B cell (primary cell): ENCODE results near the gene PLA2G4E. TPM values are rescaled to one million over a fixed set of nuclear protein-coding genes. Genes with fewer than 3 reads are reported as not detected.

Experiments
- ATAC-seq: fragments of 200-7000 bp; cut with Tn5 transposase; one replicate; pipeline ENCODE4 v1.10.0; 2021; ENCODE audit warnings: low read depth, mild to moderate bottlenecking, moderate number of reproducible peaks, moderate library complexity
- CTCF ChIA-PET: fragments of 350-600 bp; sonication (Branson Sonifier 250); formaldehyde crosslinking; loops from one replicate; lab custom pipeline; 2021; ENCODE audit warnings: antibody characterized with exemption, inconsistent platforms; lab: Charles Lee
- POLR2A ChIA-PET: fragments of 350-600 bp; sonication (Branson Sonifier 250); formaldehyde crosslinking; loops from one replicate; lab custom pipeline; 2021; ENCODE audit warnings: antibody characterized with exemption; lab: Charles Lee
- DNase-seq: peaks from one replicate; pipeline ENCODE4 v3.0.0; 2013
- H2AFZ ChIP-seq: 2 replicates; pipeline ENCODE4 v1.6.1; 2012; ENCODE audit warnings: mild to moderate bottlenecking, low read depth, low read length; ENCODE audit not compliant: insufficient read depth, poor library complexity, severe bottlenecking
- H3K27ac ChIP-seq, 2 donors: 1 replicate in 1 of 2; 2 replicates in 1 of 2; pipeline ENCODE4 v1.5.1; 2012 to 2013; ENCODE audit warnings: low read length in 2 of 2, mild to moderate bottlenecking in 2 of 2, moderate library complexity in 1 of 2
- H3K27me3 ChIP-seq, 4 experiments: fragments of 200-600 bp in 1 of 4; sonication (generic) in 1 of 4; replicated peaks in 1 of 4; 1 replicate in 2 of 4; 2 replicates in 2 of 4; pipeline versions ENCODE4 v1.6.1 to v1.7.0; 2013 to 2016; ENCODE audit warnings: low read length in 3 of 4, mild to moderate bottlenecking in 2 of 4, mixed read lengths in 1 of 4, moderate library complexity in 1 of 4; ENCODE audit not compliant: insufficient read depth in 4 of 4, control insufficient read depth in 3 of 4; ENCODE audit errors: control extremely low read depth in 1 of 4
- H3K36me3 ChIP-seq, 2 experiments: replicated peaks in 1 of 2; 1 replicate in 1 of 2; 2 replicates in 1 of 2; pipeline versions ENCODE4 v1.6.1 to v1.7.1; 2013; ENCODE audit warnings: low read length in 1 of 2; ENCODE audit not compliant: insufficient read depth in 2 of 2, control insufficient read depth in 1 of 2; ENCODE audit errors: control extremely low read depth in 1 of 2, extremely low read depth in 1 of 2
- H3K4me1 ChIP-seq, 2 donors: fragments of 200-600 bp in 1 of 2; sonication (generic) in 1 of 2; 1 replicate in 1 of 2; 2 replicates in 1 of 2; pipeline versions ENCODE4 v1.5.1 to v1.6.1; 2013 to 2017; ENCODE audit warnings: low read length in 2 of 2; ENCODE audit not compliant: control insufficient read depth in 2 of 2, insufficient read depth in 2 of 2
- H3K4me2 ChIP-seq: replicated peaks from 2 replicates; pipeline ENCODE3; 2012; ENCODE audit warnings: mild to moderate bottlenecking, low read depth, low read length; ENCODE audit not compliant: poor library complexity, severe bottlenecking
- H3K4me3 ChIP-seq, 5 experiments: fragments of 200-600 bp in 1 of 5; sonication (generic) in 1 of 5; 1 replicate in 3 of 5; 2 replicates in 2 of 5; pipeline versions ENCODE4 v1.5.1 to v1.7.0; 2011 to 2016; ENCODE audit warnings: low read length in 4 of 5, mild to moderate bottlenecking in 4 of 5, low read depth in 2 of 5, control low read depth in 1 of 5, moderate library complexity in 1 of 5; ENCODE audit not compliant: insufficient read depth in 1 of 5; ENCODE audit errors: control extremely low read depth in 1 of 5, extremely low read depth in 1 of 5
- H3K79me2 ChIP-seq: fragments of 200-600 bp; sonication (generic); one replicate; pipeline ENCODE4 v1.6.0; 2016; ENCODE audit warnings: low read length; ENCODE audit not compliant: control insufficient read depth, insufficient read depth
- H3K9ac ChIP-seq: fragments of 200-600 bp; sonication (generic); 2 replicates; pipeline ENCODE4 v1.6.1; 2017; ENCODE audit warnings: mild to moderate bottlenecking, low read length, moderate library complexity
- H3K9me3 ChIP-seq, 3 donors: one replicate each; pipeline versions ENCODE4 v1.6.1 to v1.7.1; 2013; ENCODE audit warnings: low read length in 2 of 3; ENCODE audit not compliant: control insufficient read depth in 2 of 3, insufficient read depth in 1 of 3; ENCODE audit errors: control extremely low read depth in 1 of 3
- H4K20me1 ChIP-seq: 2 replicates; pipeline ENCODE4 v1.6.0; 2012; ENCODE audit warnings: mild to moderate bottlenecking, low read length; ENCODE audit not compliant: insufficient read depth, control insufficient read depth, poor library complexity, severe bottlenecking
- H3K27ac Mint-ChIP-seq: one replicate; pipeline ENCODE4 v1.8.0; 2021; ENCODE audit warnings: mixed read lengths
- H3K27me3 Mint-ChIP-seq: one replicate; pipeline ENCODE4 v1.8.0; 2021; ENCODE audit warnings: mixed read lengths
- H3K4me1 Mint-ChIP-seq: one replicate; pipeline ENCODE4 v1.8.0; 2021; ENCODE audit warnings: mixed read lengths
- H3K4me3 Mint-ChIP-seq: one replicate; pipeline ENCODE4 v1.8.0; 2021; ENCODE audit warnings: mixed read lengths
- H3K9me3 Mint-ChIP-seq: one replicate; pipeline ENCODE4 v1.8.0; 2022; ENCODE audit warnings: mixed read lengths; ENCODE audit not compliant: insufficient read depth
- EZH2 ChIP-seq: IDR thresholded peaks from 2 replicates; pipeline ENCODE4 v1.6.1; 2012; ENCODE audit warnings: borderline replicate concordance, low read depth, mild to moderate bottlenecking, moderate library complexity, low read length; ENCODE audit not compliant: insufficient read depth, poor library complexity, severe bottlenecking
- WGBS: methylation state at CpG from one replicate; pipeline ENCODE4 v1.1.5; 2013; ENCODE audit warnings: missing lambda C conversion rate; ENCODE audit not compliant: insufficient coverage; 5-methylcytosine and 5-hydroxymethylcytosine counted together
- intact Hi-C: fragments of 100-400 bp; cut with micrococcal nuclease; formaldehyde crosslinking; loops from one replicate; pipeline ENCODE4 v1.10.0; 2022
- polyA plus RNA-seq: library from polyadenylated mRNA; depleted of rRNA; stranded (reverse); fragments of >200 nt; gene quantifications from 2 replicates; pipeline ENCODE4 v1.2.3, GENCODE V29; 2012
- total RNA-seq, 2 donors: library from RNA; stranded (reverse); fragments of 120-200 nt in 1 of 2; gene quantifications; 1 replicate in 1 of 2; 2 replicates in 1 of 2; pipeline versions ENCODE4 v1.2.3 to v1.2.4, GENCODE V29; 2013 to 2022
- TF ChIP-seq, protein P1 (sequence below): fragments of 200-600 bp; IDR thresholded peaks from one replicate; pipeline ENCODE4 v1.8.0; 2022; ENCODE audit warnings: antibody characterized with exemption, mild to moderate bottlenecking

PLA2G4E gene
- total and polyA plus RNA-seq, 2 donors (not counting 1 experiment from before 2014, with no cell fraction given), result not detected

- CTCF ChIA-PET, result interaction anchor here (1.0 to 4.2 kb wide), 3 partner anchors 12 to 161 kb away, joined by 3 to 19 read pairs (median 7); partner anchors contain the start of gene MAPKBP1
- H3K9ac ChIP-seq, result no peak overlapping the region
- H3K27ac ChIP-seq, result no peak overlapping the region
- no peaks in the 10 kb centered on the region for H3K27me3 Mint-ChIP-seq
- H3K79me2 ChIP-seq, result peaks cover 24% of the 10 kb centered on the region
- no peak overlapping the region for H3K4me3 Mint-ChIP-seq
- no peak for DNase-seq
- ATAC-seq, result no peak
- POLR2A ChIA-PET, result no interaction called here
- no peak overlapping the region for H3K4me3 ChIP-seq
- TF ChIP-seq, protein P1, sequence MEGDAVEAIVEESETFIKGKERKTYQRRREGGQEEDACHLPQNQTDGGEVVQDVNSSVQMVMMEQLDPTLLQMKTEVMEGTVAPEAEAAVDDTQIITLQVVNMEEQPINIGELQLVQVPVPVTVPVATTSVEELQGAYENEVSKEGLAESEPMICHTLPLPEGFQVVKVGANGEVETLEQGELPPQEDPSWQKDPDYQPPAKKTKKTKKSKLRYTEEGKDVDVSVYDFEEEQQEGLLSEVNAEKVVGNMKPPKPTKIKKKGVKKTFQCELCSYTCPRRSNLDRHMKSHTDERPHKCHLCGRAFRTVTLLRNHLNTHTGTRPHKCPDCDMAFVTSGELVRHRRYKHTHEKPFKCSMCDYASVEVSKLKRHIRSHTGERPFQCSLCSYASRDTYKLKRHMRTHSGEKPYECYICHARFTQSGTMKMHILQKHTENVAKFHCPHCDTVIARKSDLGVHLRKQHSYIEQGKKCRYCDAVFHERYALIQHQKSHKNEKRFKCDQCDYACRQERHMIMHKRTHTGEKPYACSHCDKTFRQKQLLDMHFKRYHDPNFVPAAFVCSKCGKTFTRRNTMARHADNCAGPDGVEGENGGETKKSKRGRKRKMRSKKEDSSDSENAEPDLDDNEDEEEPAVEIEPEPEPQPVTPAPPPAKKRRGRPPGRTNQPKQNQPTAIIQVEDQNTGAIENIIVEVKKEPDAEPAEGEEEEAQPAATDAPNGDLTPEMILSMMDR, result no peak
- TF ChIP-seq EZH2, result no peak
- no peaks in the 10 kb centered on the region for H4K20me1 ChIP-seq
- no peak overlapping the region for H3K4me2 ChIP-seq
- H3K4me1 ChIP-seq, result peaks cover 38 to 59% of the 10 kb centered on the region in 2 donors
- no peaks in the 10 kb centered on the region for H3K27me3 ChIP-seq
- intact Hi-C loops, result loop anchor here (1.0 kb wide), 1 partner anchor 105 kb away; the partner anchor contains the start of gene JMJD7
- no peak overlapping the region for H2AFZ ChIP-seq
- peaks cover 54% of the 10 kb centered on the region for H3K4me1 Mint-ChIP-seq
- H3K9me3 Mint-ChIP-seq, result no peaks in the 10 kb centered on the region
- no peaks in the 10 kb centered on the region for H3K36me3 ChIP-seq
- H3K27ac Mint-ChIP-seq, result peak overlapping the region; percentile 50
- WGBS, result 98% methylated on average over 6 of the region's 10 CpGs
- H3K9me3 ChIP-seq, result no peaks in the 10 kb centered on the region
Observed at GRCh38 chr15:41933771-41934170, 87.1 kb downstream of the PLA2G4E start.

DNA sequence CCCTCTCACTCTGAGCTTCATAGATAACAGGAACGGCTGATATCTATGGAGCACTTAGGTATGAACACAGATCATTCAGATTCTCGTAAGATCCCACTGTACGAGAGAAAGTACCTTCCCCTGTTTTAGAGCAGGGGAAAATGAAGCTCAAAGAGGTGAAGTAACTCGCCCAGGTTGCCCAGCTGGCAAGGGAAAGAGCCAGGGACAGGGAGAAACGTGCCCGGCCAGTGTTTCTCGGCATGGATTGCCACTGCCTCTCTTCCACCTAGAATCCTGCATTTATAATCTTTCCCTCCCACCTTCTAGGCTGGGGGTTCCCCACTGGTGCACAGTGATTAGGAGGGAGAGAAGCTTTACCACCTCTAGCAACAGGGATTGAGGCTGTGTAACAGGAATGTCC, 87.5 kb downstream of the PLA2G4E start:
- Mint-ChIP-seq H3K4me3 (no peak overlapping the region), H3K27ac (peak overlapping the region; percentile 26), H3K4me1 (peaks cover 59% of the 10 kb centered on the region), H3K9me3 (no peaks in the 10 kb centered on the region), H3K27me3 (no peaks in the 10 kb centered on the region)
- H3K9me3 ChIP-seq, result no peaks in the 10 kb centered on the region
- no peak overlapping the region for H3K4me3 ChIP-seq
- no peak overlapping the region for H3K9ac ChIP-seq
- ChIA-PET CTCF (interaction anchor here (0.9 to 2.6 kb wide), 3 partner anchors 11 to 29 kb away, joined by 3 to 7 read pairs (median 3); no protein-coding TSS in a partner anchor), POLR2A (no interaction called here)
- H3K79me2 ChIP-seq, result peaks cover 24% of the 10 kb centered on the region
- peaks cover 43 to 64% of the 10 kb centered on the region in 2 donors for H3K4me1 ChIP-seq
- H2AFZ ChIP-seq, result no peak overlapping the region
- 80% methylated on average over 1 of the region's 7 CpGs for WGBS
- no peaks in the 10 kb centered on the region for H3K36me3 ChIP-seq
- no peaks in the 10 kb centered on the region for H3K27me3 ChIP-seq
- no peak overlapping the region for H3K27ac ChIP-seq
- H4K20me1 ChIP-seq, result no peaks in the 10 kb centered on the region
- intact Hi-C loops, result no loop called here
- DNase-seq (no peak), ATAC-seq (no peak)
- TF ChIP-seq, protein P1, result no peak
- no peak for TF ChIP-seq EZH2
- H3K4me2 ChIP-seq, result no peak overlapping the region
